Activated gamma-delta T cell (primary cell): ENCODE results near the gene SLC9A4.

ENCODE experiments used
- DNase-seq: peaks from one replicate; lab custom pipeline; 2025; lab: John Stamatoyannopoulos, UW

The SLC9A4 gene

GRCh38 chr2:102453501-102453900 is 19.5 kb upstream of the SLC9A4 start:
- DNase-seq = no peak

- no peak for DNase-seq
These were observed 17.9 kb upstream of the SLC9A4 start for GRCh38 chr2:102455061-102455670.

GRCh38 chr2:102460467-102460866 is 12.6 kb upstream of the SLC9A4 start:
- no peak for DNase-seq

- DNase-seq = no peak
These were observed 11.8 kb upstream of the SLC9A4 start for GRCh38 chr2:102461188-102461587.

GRCh38 chr2:102463160-102463559 is 9.9 kb upstream of the SLC9A4 start:
- no peak for DNase-seq

- DNase-seq = no peak
These were observed 2.9 kb upstream of the SLC9A4 start for GRCh38 chr2:102470168-102470567.

- no peak for DNase-seq
These were observed 605 bp downstream of the SLC9A4 start for GRCh38 chr2:102473631-102474030.

GRCh38 chr2:102474785-102475184 is 1.8 kb downstream of the SLC9A4 start:
- no peak for DNase-seq

- no peak for DNase-seq
These were observed 5.9 kb downstream of the SLC9A4 start for GRCh38 chr2:102478686-102479470.

GRCh38 chr2:102480285-102481195 is 7.5 kb downstream of the SLC9A4 start:
- no peak for DNase-seq

- DNase-seq = no peak
These were observed 8.9 kb downstream of the SLC9A4 start for GRCh38 chr2:102481931-102482330.

GRCh38 chr2:102483086-102483485 is 10.1 kb downstream of the SLC9A4 start:
- no peak for DNase-seq

GRCh38 chr2:102484310-102485061 is 11.5 kb downstream of the SLC9A4 start:
- no peak for DNase-seq

- no peak for DNase-seq
These were observed 12.2 kb downstream of the SLC9A4 start for GRCh38 chr2:102485147-102485785.

GRCh38 chr2:102486941-102487702 is 14.1 kb downstream of the SLC9A4 start:
- no peak for DNase-seq

GRCh38 chr2:102487761-102488462 is 14.9 kb downstream of the SLC9A4 start:
- no peak for DNase-seq

GRCh38 chr2:102489646-102490045 is 16.6 kb downstream of the SLC9A4 start:
- no peak for DNase-seq

GRCh38 chr2:102492006-102492405 is 19.0 kb downstream of the SLC9A4 start:
- no peak for DNase-seq

- no peak for DNase-seq
These were observed 21.5 kb downstream of the SLC9A4 start for GRCh38 chr2:102494570-102494969.

- no peak for DNase-seq
These were observed 25.4 kb downstream of the SLC9A4 start for GRCh38 chr2:102498414-102498813.
